Activated CD4-positive, alpha-beta T cell treated with anti-CD3 and anti-CD28 coated beads for 36 hours (primary cell): ENCODE results near the gene ARFGEF3. TPM values are rescaled to one million over a fixed set of nuclear protein-coding genes. Genes with fewer than 3 reads are reported as not detected.

Source experiments
- ATAC-seq: fragments of 200-7000 bp; cut with Tn5 transposase; one replicate; pipeline ENCODE4 v1.10.0; 2021; ENCODE audit warnings: mild to moderate bottlenecking, moderate library complexity
- CTCF ChIA-PET: fragments of 350-600 bp; sonication (Branson Sonifier 250); formaldehyde crosslinking; loops from one replicate; lab custom pipeline; 2021; ENCODE audit warnings: antibody characterized with exemption; lab: Charles Lee
- POLR2A ChIA-PET: fragments of 350-600 bp; sonication (Branson Sonifier 250); formaldehyde crosslinking; loops from one replicate; lab custom pipeline; 2021; ENCODE audit warnings: antibody characterized with exemption, inconsistent platforms; lab: Charles Lee
- DNase-seq: peaks from one replicate; pipeline ENCODE4 v3.0.0-alpha.2; 2020
- H3K27ac Mint-ChIP-seq: one replicate; pipeline ENCODE4 v1.8.0; 2021; ENCODE audit warnings: mixed read lengths
- H3K27me3 Mint-ChIP-seq: one replicate; pipeline ENCODE4 v1.8.0; 2021; ENCODE audit warnings: mixed read lengths
- H3K36me3 Mint-ChIP-seq: one replicate; pipeline ENCODE4 v1.8.0; 2021; ENCODE audit warnings: low read depth, mixed read lengths
- H3K4me1 Mint-ChIP-seq: one replicate; pipeline ENCODE4 v1.8.0; 2021; ENCODE audit warnings: mixed read lengths
- H3K4me3 Mint-ChIP-seq: one replicate; pipeline ENCODE4 v1.8.0; 2021; ENCODE audit warnings: mild to moderate bottlenecking, moderate library complexity, mixed read lengths
- H3K9me3 Mint-ChIP-seq: one replicate; pipeline ENCODE4 v1.8.0; 2021; ENCODE audit warnings: low read depth, mixed read lengths
- intact Hi-C, 2 experiments: fragments of 100-400 bp; cut with DNase I in 1 of 2; cut with micrococcal nuclease in 1 of 2; formaldehyde crosslinking; loops; one replicate each; pipeline versions ENCODE4 v1.14.2 to v1.15.1; 2022 to 2024; cut with DNase I, micrococcal nuclease
- total RNA-seq, 2 experiments: library from RNA; stranded (reverse); gene quantifications; one replicate each; pipeline ENCODE4 v1.2.3, GENCODE V29; 2021

Gene ARFGEF3
- total RNA-seq, 2 experiments from 2014 or later: 1.6 to 1.7 TPM

GRCh38 chr6:138261116-138261780 is 99.5 kb downstream of the ARFGEF3 start:
- ChIA-PET POLR2A (no interaction called here), CTCF (no interaction called here)
- no peak overlapping the region for H3K27ac Mint-ChIP-seq
- ATAC-seq (no peak), DNase-seq (no peak)
- H3K27me3 Mint-ChIP-seq: peaks cover 5% of the 10 kb centered on the region
- H3K4me3 Mint-ChIP-seq: no peak overlapping the region
- no peaks in the 10 kb centered on the region for H3K4me1 Mint-ChIP-seq
- no peaks in the 10 kb centered on the region for H3K9me3 Mint-ChIP-seq
- intact Hi-C loops: no loop called here
- H3K36me3 Mint-ChIP-seq: no peaks in the 10 kb centered on the region

DNA sequence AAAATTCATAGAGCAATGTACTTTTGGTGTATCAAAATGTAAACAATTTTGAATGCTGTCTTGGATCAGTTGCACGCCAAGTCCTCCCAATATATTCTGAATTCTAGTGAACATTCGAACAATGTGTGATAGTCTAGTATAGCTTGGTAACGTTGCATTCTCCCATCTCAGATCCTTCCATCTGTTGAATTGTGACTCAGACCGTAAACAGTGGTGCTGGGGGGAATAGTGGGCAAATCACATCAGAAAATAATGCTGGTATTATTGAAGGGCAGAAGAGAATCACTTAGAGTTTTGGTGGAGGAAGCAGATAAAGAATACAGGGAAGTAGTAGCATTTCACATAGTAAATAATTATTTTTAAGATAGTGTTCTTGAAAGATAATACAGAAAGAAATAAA is 102.2 kb downstream of the ARFGEF3 start:
- ATAC-seq (no peak), DNase-seq (no peak)
- ChIA-PET POLR2A (no interaction called here), CTCF (no interaction called here)
- H3K9me3 Mint-ChIP-seq: no peaks in the 10 kb centered on the region
- H3K36me3 Mint-ChIP-seq: no peaks in the 10 kb centered on the region
- H3K27ac Mint-ChIP-seq: no peak overlapping the region
- peaks cover 2% of the 10 kb centered on the region for H3K27me3 Mint-ChIP-seq
- no peaks in the 10 kb centered on the region for H3K4me1 Mint-ChIP-seq
- intact Hi-C loops: no loop called here
- H3K4me3 Mint-ChIP-seq: no peak overlapping the region

DNA sequence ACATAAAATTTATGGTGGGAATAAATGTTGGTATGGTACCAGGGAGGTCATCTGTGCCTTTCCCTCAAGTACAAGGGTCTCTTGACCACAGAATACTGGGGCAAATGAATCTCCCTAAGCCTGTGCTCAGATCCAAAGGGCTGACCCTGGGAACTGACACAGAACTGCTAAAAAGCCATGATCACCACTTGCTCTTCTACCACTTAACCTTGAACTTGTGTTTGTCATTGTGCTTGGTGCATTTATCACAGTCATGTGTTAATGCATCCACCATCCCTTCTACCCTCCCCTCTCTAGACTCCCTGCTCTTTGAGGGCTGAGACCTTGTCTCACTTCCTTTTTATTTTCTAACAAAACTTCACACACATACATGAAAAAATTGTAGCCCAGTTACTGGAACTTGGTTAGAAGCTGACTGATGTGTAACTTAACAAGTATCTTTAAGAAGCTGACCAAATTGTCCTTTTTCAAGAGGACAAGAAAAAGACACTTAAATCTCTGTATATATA is 102.7 kb downstream of the ARFGEF3 start:
- POLR2A ChIA-PET: no interaction called here
- Mint-ChIP-seq H3K36me3 (no peaks in the 10 kb centered on the region), H3K27me3 (peaks cover 2% of the 10 kb centered on the region), H3K4me3 (no peak overlapping the region), H3K9me3 (no peaks in the 10 kb centered on the region), H3K27ac (no peak overlapping the region), H3K4me1 (no peaks in the 10 kb centered on the region)
- DNase-seq (no peak), ATAC-seq (no peak)
- intact Hi-C loops: no loop called here
- CTCF ChIA-PET: interaction anchor here (0.7 kb wide), 1 partner anchor 397 kb away, joined by 4 read pairs; no protein-coding TSS in a partner anchor

- Mint-ChIP-seq H3K9me3 (no peaks in the 10 kb centered on the region), H3K4me3 (no peak overlapping the region), H3K4me1 (no peaks in the 10 kb centered on the region), H3K36me3 (no peaks in the 10 kb centered on the region), H3K27ac (no peak overlapping the region), H3K27me3 (peaks cover 7% of the 10 kb centered on the region)
- DNase-seq: no peak
- ChIA-PET CTCF (no interaction called here), POLR2A (no interaction called here)
- intact Hi-C loops: no loop called here
- no peak for ATAC-seq
Measured at GRCh38 chr6:138266095-138266494, 104.4 kb downstream of the ARFGEF3 start.

DNA sequence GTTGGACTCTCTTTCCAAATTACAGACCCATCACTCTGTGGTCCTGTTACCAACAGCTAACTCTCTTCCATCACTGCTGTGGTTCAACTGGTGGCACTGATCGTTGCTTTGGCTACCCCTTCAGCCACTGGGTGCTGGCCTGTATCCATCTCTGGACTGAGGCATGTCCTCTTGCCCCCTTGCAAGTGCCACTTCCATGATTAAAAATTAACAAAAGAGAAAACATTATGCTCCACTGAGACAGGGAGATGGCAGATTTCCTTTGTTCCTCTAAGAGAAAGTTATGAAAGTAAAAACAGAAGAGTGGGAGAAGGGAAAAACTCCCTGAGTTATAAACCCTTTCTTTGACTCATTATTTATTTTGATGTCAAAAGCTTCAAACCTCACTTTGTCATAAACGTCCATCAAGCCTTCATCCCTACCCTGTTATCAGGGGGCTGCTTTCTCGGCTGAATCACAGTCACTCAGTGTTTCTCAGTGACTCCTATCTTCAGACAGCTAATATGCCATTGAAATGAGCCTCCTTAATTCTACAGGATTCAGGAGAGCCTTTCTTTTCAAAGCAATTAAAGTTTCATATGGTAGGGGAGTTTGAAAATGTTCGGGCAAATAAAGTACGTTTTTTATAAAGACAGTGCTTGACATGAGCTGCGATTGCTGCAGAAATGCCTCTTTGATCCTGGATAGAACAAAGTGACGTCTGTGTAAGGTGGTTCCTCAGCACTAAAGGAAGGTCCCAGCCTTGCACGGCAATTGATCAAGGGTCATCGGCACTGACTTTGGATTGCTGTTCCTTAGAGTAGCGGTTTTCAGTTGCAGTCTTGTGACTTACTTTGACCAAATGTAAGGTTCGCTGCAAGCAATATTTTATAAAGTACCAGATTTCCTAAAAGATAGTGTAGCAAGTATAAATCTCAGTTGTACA is 106.5 kb downstream of the ARFGEF3 start:
- Mint-ChIP-seq H3K27ac (no peak overlapping the region), H3K36me3 (no peaks in the 10 kb centered on the region), H3K4me1 (no peaks in the 10 kb centered on the region), H3K27me3 (peaks cover 7% of the 10 kb centered on the region), H3K9me3 (no peaks in the 10 kb centered on the region), H3K4me3 (no peak overlapping the region)
- ChIA-PET POLR2A (no interaction called here), CTCF (no interaction called here)
- ATAC-seq: no peak
- intact Hi-C loops: no loop called here
- no peak for DNase-seq

- Mint-ChIP-seq H3K36me3 (no peaks in the 10 kb centered on the region), H3K27me3 (peaks cover 6% of the 10 kb centered on the region), H3K9me3 (no peaks in the 10 kb centered on the region), H3K27ac (no peak overlapping the region), H3K4me3 (no peak overlapping the region), H3K4me1 (no peaks in the 10 kb centered on the region)
- ChIA-PET POLR2A (no interaction called here), CTCF (no interaction called here)
- ATAC-seq (no peak), DNase-seq (no peak)
- intact Hi-C loops: no loop called here
Measured at GRCh38 chr6:138271451-138271850, 109.7 kb downstream of the ARFGEF3 start.

DNA sequence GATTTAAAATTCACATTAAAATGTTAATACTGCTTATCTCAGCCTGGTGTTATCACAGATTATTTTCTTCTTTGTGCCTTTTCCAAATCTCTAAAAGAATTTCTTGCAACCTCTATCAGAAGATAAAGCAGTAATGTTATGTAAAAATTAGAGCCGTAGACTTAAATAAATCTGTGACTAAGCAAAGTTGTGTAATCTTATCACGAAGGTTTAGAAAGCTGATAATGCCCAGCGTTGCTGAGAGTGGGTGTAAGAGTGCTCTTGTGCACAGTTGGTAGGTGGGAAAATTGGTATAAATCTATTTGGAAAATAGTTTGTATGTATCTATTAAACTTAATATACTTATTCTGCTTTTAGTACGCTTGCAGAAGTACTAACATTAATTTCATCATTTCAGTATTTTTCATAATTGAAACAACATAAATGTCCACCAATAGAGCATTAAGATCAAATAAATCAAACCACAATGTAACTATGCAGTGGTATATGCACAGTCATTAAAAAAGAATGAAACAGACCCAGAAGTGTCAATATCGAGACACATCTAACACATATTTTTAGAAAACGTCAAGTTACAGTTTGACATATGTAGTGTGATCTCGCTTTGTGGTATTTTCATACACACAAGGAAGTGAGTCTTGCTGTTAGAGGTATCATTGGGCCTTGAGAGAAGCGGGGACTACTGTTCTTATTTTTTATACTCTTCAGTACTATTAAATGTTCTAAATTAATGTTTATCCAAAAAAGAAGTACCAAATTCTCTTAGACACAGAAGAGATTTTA is 111.0 kb downstream of the ARFGEF3 start:
- ChIA-PET CTCF (no interaction called here), POLR2A (no interaction called here)
- DNase-seq (no peak), ATAC-seq (no peak)
- Mint-ChIP-seq H3K36me3 (no peaks in the 10 kb centered on the region), H3K4me1 (no peaks in the 10 kb centered on the region), H3K27me3 (peaks cover 6% of the 10 kb centered on the region), H3K27ac (no peak overlapping the region), H3K9me3 (no peaks in the 10 kb centered on the region), H3K4me3 (no peak overlapping the region)
- intact Hi-C loops: no loop called here

DNA sequence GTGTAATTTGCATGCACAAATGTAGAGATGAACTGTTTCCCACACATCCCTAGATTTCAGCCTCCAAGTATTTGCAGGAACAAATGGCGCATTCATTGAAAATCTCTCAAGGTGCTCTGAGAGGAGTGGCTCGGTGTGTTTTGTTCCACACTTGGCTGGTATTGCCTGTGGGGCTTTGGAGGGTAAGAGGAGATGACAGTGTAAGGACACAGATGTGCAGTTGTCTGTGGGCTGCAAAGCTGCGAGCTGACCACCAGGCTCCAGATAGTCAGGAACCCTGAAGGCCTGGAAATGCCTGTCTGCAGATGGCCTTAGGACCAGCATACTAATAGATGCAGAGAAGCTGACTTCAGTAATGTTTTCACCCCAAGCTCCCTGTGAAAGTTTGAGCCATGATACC is 114.2 kb downstream of the ARFGEF3 start:
- ChIA-PET POLR2A (interaction anchor here (0.6 kb wide), 1 partner anchor 1729 kb away, joined by 9 read pairs; no protein-coding TSS in a partner anchor), CTCF (interaction anchor here (0.6 to 1.3 kb wide), 3 partner anchors 14 to 167 kb away, joined by 3 to 4 read pairs (median 3); no protein-coding TSS in a partner anchor)

DNA sequence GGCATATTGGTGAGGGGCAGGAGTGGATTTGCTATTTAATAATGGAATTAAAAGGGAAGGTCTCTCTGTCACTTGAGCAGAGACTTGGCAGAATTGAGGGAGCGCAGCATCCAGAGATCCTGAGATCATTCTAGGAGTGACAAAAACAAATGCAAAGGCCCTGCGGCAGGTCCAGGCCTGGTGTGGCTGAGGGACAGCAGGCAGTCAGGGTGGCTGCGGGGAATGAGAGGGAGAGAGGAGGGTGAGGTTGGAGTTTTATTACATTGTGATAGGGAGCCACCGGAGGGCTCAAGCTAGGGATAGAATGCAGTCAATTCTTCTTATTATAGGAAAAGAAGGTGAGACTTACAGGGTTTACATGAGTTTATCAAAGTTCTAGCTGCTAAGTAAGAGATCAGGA is 116.1 kb downstream of the ARFGEF3 start:
- ChIA-PET POLR2A (no interaction called here), CTCF (no interaction called here)
- ATAC-seq (no peak), DNase-seq (no peak)
- H3K9me3 Mint-ChIP-seq: no peaks in the 10 kb centered on the region
- H3K27me3 Mint-ChIP-seq: peaks cover 4% of the 10 kb centered on the region
- no peaks in the 10 kb centered on the region for H3K4me1 Mint-ChIP-seq
- no peak overlapping the region for H3K4me3 Mint-ChIP-seq
- no peak overlapping the region for H3K27ac Mint-ChIP-seq
- no peaks in the 10 kb centered on the region for H3K36me3 Mint-ChIP-seq
- intact Hi-C loops: no loop called here

More for the DNA sequence above, 114.2 kb downstream of the ARFGEF3 start:
- ATAC-seq (no peak), DNase-seq (no peak)
- Mint-ChIP-seq H3K4me1 (no peaks in the 10 kb centered on the region), H3K27me3 (peaks cover 2% of the 10 kb centered on the region), H3K36me3 (no peaks in the 10 kb centered on the region), H3K4me3 (no peak overlapping the region), H3K27ac (no peak overlapping the region), H3K9me3 (no peaks in the 10 kb centered on the region)
- intact Hi-C loops: no loop called here

- Mint-ChIP-seq H3K36me3 (no peaks in the 10 kb centered on the region), H3K4me3 (no peak overlapping the region), H3K9me3 (no peaks in the 10 kb centered on the region), H3K4me1 (no peaks in the 10 kb centered on the region), H3K27ac (no peak overlapping the region), H3K27me3 (peaks cover 3% of the 10 kb centered on the region)
- ChIA-PET POLR2A (no interaction called here), CTCF (no interaction called here)
- DNase-seq: no peak
- no peak for ATAC-seq
- intact Hi-C loops: no loop called here
Measured at GRCh38 chr6:138278326-138278725, 116.6 kb downstream of the ARFGEF3 start.

- peaks cover 2% of the 10 kb centered on the region for H3K27me3 Mint-ChIP-seq
- DNase-seq (no peak), ATAC-seq (no peak)
- no peak overlapping the region for H3K4me3 Mint-ChIP-seq
- peaks cover 3% of the 10 kb centered on the region for H3K4me1 Mint-ChIP-seq
- no peak overlapping the region for H3K27ac Mint-ChIP-seq
- intact Hi-C loops: loop anchor here in 1 of 2 experiments (5.0 kb wide), 2 partner anchors 222 to 278 kb away; no protein-coding TSS in a partner anchor
- H3K9me3 Mint-ChIP-seq: no peaks in the 10 kb centered on the region
- ChIA-PET POLR2A (no interaction called here), CTCF (interaction anchor here (0.6 to 3.0 kb wide), 3 partner anchors 9 to 206 kb away, joined by 3 to 43 read pairs (median 4); no protein-coding TSS in a partner anchor)
- H3K36me3 Mint-ChIP-seq: no peaks in the 10 kb centered on the region
Measured at GRCh38 chr6:138285800-138286199, 124.1 kb downstream of the ARFGEF3 start.
